Activated CD8-positive, alpha-beta memory T cell treated with anti-CD3 and anti-CD28 coated beads, Interleukin-2, amount 10 ng/mL, durations not matched to agents 7 days and 5 days (primary cell): ENCODE measurements around the gene IGDCC3. TPM values are rescaled to one million over a fixed set of nuclear protein-coding genes. Genes with fewer than 3 reads are reported as not detected.
A peak's percentile ranks its signal among the peaks of the same experiment; 100 is the strongest.
"Not testable (repeated sequence)": the region's sequence is repeated elsewhere in the genome, so short reads cannot be mapped to it uniquely, and the experiment has no call there.

ENCODE experiments used
- ATAC-seq: fragments of 150-1000 bp; cut with Tn5 transposase; one replicate; pipeline ENCODE4 v1.10.0; 2021; ENCODE audit warnings: moderate library complexity
- CTCF ChIA-PET: fragments of 350-600 bp; sonication (Branson Sonifier 250); formaldehyde crosslinking; loops from one replicate; lab custom pipeline; 2021; ENCODE audit warnings: antibody characterized with exemption; lab: Charles Lee
- DNase-seq: peaks from one replicate; pipeline ENCODE4 v3.0.0-alpha.2; 2020
- H3K27ac Mint-ChIP-seq: one replicate; pipeline ENCODE4 v1.8.0; 2021; ENCODE audit warnings: mild to moderate bottlenecking, mixed read lengths
- H3K27me3 Mint-ChIP-seq: one replicate; pipeline ENCODE4 v1.8.0; 2021; ENCODE audit warnings: mixed read lengths
- H3K36me3 Mint-ChIP-seq: one replicate; pipeline ENCODE4 v1.8.0; 2021; ENCODE audit warnings: mild to moderate bottlenecking, mixed read lengths
- H3K4me1 Mint-ChIP-seq: one replicate; pipeline ENCODE4 v1.8.0; 2021; ENCODE audit warnings: mixed read lengths
- H3K4me3 Mint-ChIP-seq: one replicate; pipeline ENCODE4 v1.8.0; 2021; ENCODE audit warnings: mild to moderate bottlenecking, moderate library complexity, mixed read lengths
- H3K9me3 Mint-ChIP-seq: one replicate; pipeline ENCODE4 v1.8.0; 2022; ENCODE audit warnings: low read depth, mixed read lengths
- total RNA-seq, 2 experiments: library from RNA; stranded (reverse); gene quantifications; one replicate each; pipeline ENCODE4 v1.2.3, GENCODE V29; 2021

Gene IGDCC3
- total RNA-seq, 2 experiments from 2014 or later = not detected

- Mint-ChIP-seq H3K36me3 (no peaks in the 10 kb centered on the region), H3K27me3 (peaks cover 33% of the 10 kb centered on the region), H3K4me3 (no peak overlapping the region), H3K9me3 (no peaks in the 10 kb centered on the region), H3K27ac (no peak overlapping the region), H3K4me1 (no peaks in the 10 kb centered on the region)
- DNase-seq = no peak
- CTCF ChIA-PET = interaction anchor here (0.5 to 2.2 kb wide), 9 partner anchors 8 to 349 kb away, joined by 3 to 7 read pairs (median 4); partner anchors contain the start of gene HACD3
- ATAC-seq = peak; percentile 15
Observed at GRCh38 chr15:65401611-65402240, 23.9 kb upstream of the IGDCC3 start.

- CTCF ChIA-PET = interaction anchor here (0.5 to 2.2 kb wide), 17 partner anchors 9 to 348 kb away, joined by 3 to 7 read pairs (median 3); partner anchors contain the start of gene HACD3
- peak; percentile 62 for DNase-seq
- Mint-ChIP-seq H3K9me3 (no peaks in the 10 kb centered on the region), H3K27ac (no peak overlapping the region), H3K27me3 (peaks cover 40% of the 10 kb centered on the region), H3K4me1 (peaks cover 4% of the 10 kb centered on the region), H3K4me3 (no peak overlapping the region), H3K36me3 (no peaks in the 10 kb centered on the region)
- peak; percentile 77 for ATAC-seq
Observed at GRCh38 chr15:65400760-65401610, 23.2 kb upstream of the IGDCC3 start.

- Mint-ChIP-seq H3K27ac (no peak overlapping the region), H3K27me3 (peaks cover 47% of the 10 kb centered on the region), H3K9me3 (no peaks in the 10 kb centered on the region), H3K4me1 (peaks cover 4% of the 10 kb centered on the region), H3K4me3 (no peak overlapping the region), H3K36me3 (no peaks in the 10 kb centered on the region)
- ATAC-seq = no peak
- DNase-seq = no peak
- CTCF ChIA-PET = interaction anchor here (0.6 to 2.2 kb wide), 15 partner anchors 8 to 887 kb away, joined by 3 to 7 read pairs (median 3); no protein-coding TSS in a partner anchor
Observed at GRCh38 chr15:65399997-65400396, 22.2 kb upstream of the IGDCC3 start.

GRCh38 chr15:65399001-65399706 lies 21.4 kb upstream of the IGDCC3 start:
- CTCF ChIA-PET = interaction anchor here (0.6 to 1.3 kb wide), 8 partner anchors 13 to 888 kb away, joined by 3 to 4 read pairs (median 4); no protein-coding TSS in a partner anchor
- Mint-ChIP-seq H3K9me3 (no peaks in the 10 kb centered on the region), H3K27me3 (peaks cover 51% of the 10 kb centered on the region)

GRCh38 chr15:65398486-65398885 lies 20.7 kb upstream of the IGDCC3 start:
- H3K27ac Mint-ChIP-seq, H3K9me3 Mint-ChIP-seq, H3K4me3 Mint-ChIP-seq, H3K36me3 Mint-ChIP-seq, H3K4me1 Mint-ChIP-seq, DNase-seq, ATAC-seq: not testable (repeated sequence)
- H3K27me3 Mint-ChIP-seq = peaks cover 54% of the 10 kb centered on the region
- CTCF ChIA-PET = interaction anchor here (1.2 to 1.3 kb wide), 5 partner anchors 10 to 90 kb away, joined by 3 to 4 read pairs (median 4); no protein-coding TSS in a partner anchor

More at GRCh38 chr15:65399001-65399706, 21.4 kb upstream of the IGDCC3 start:
- no peak for DNase-seq
- no peak for ATAC-seq
- Mint-ChIP-seq H3K4me3 (no peak overlapping the region), H3K36me3 (no peaks in the 10 kb centered on the region), H3K4me1 (peaks cover 4% of the 10 kb centered on the region), H3K27ac (no peak overlapping the region)

GRCh38 chr15:65396965-65397317 lies 19.1 kb upstream of the IGDCC3 start:
- DNase-seq = no peak
- no peak overlapping the region for H3K4me3 Mint-ChIP-seq

GRCh38 chr15:65396283-65396964 lies 18.6 kb upstream of the IGDCC3 start:
- CTCF ChIA-PET = interaction anchor here (1.4 to 1.8 kb wide), 2 partner anchors 11 kb away, joined by 4 to 6 read pairs; no protein-coding TSS in a partner anchor
- peaks cover 60% of the 10 kb centered on the region for H3K27me3 Mint-ChIP-seq
- no peaks in the 10 kb centered on the region for H3K36me3 Mint-ChIP-seq
- ATAC-seq (no peak), DNase-seq (no peak)
- H3K4me1 Mint-ChIP-seq = peaks cover 4% of the 10 kb centered on the region
- H3K27ac Mint-ChIP-seq = no peak overlapping the region
- H3K4me3 Mint-ChIP-seq = no peak overlapping the region
- H3K9me3 Mint-ChIP-seq = no peaks in the 10 kb centered on the region

More at GRCh38 chr15:65396965-65397317, 19.1 kb upstream of the IGDCC3 start:
- H3K9me3 Mint-ChIP-seq = no peaks in the 10 kb centered on the region
- no peak for ATAC-seq
- peaks cover 4% of the 10 kb centered on the region for H3K4me1 Mint-ChIP-seq
- no peaks in the 10 kb centered on the region for H3K36me3 Mint-ChIP-seq
- peaks cover 59% of the 10 kb centered on the region for H3K27me3 Mint-ChIP-seq
- no peak overlapping the region for H3K27ac Mint-ChIP-seq
- CTCF ChIA-PET = interaction anchor here (1.8 kb wide), 1 partner anchor 12 kb away, joined by 6 read pairs; no protein-coding TSS in a partner anchor

GRCh38 chr15:65395567-65396202 lies 17.9 kb upstream of the IGDCC3 start:
- Mint-ChIP-seq H3K4me3 (no peak overlapping the region), H3K27me3 (peaks cover 59% of the 10 kb centered on the region)
- no peak for DNase-seq

GRCh38 chr15:65394936-65395335 lies 17.1 kb upstream of the IGDCC3 start:
- Mint-ChIP-seq H3K4me1 (peaks cover 4% of the 10 kb centered on the region), H3K36me3 (no peaks in the 10 kb centered on the region), H3K9me3 (no peaks in the 10 kb centered on the region), H3K27ac (no peak overlapping the region), H3K4me3 (no peak overlapping the region), H3K27me3 (peaks cover 63% of the 10 kb centered on the region)
- CTCF ChIA-PET = interaction anchor here (1.2 to 1.4 kb wide), 4 partner anchors 10 to 76 kb away, joined by 3 to 5 read pairs (median 4); no protein-coding TSS in a partner anchor
- DNase-seq (no peak), ATAC-seq (no peak)

More at GRCh38 chr15:65395567-65396202, 17.9 kb upstream of the IGDCC3 start:
- CTCF ChIA-PET = interaction anchor here (1.2 to 1.4 kb wide), 3 partner anchors 11 to 77 kb away, joined by 4 to 5 read pairs (median 4); no protein-coding TSS in a partner anchor
- Mint-ChIP-seq H3K9me3 (no peaks in the 10 kb centered on the region), H3K27ac (no peak overlapping the region), H3K4me1 (peaks cover 4% of the 10 kb centered on the region), H3K36me3 (no peaks in the 10 kb centered on the region)
- ATAC-seq = no peak

- no peaks in the 10 kb centered on the region for H3K36me3 Mint-ChIP-seq
- H3K4me3 Mint-ChIP-seq = no peak overlapping the region
- H3K4me1 Mint-ChIP-seq = peaks cover 4% of the 10 kb centered on the region
- DNase-seq (no peak), ATAC-seq (no peak)
- no peaks in the 10 kb centered on the region for H3K9me3 Mint-ChIP-seq
- H3K27ac Mint-ChIP-seq = no peak overlapping the region
- peaks cover 61% of the 10 kb centered on the region for H3K27me3 Mint-ChIP-seq
- CTCF ChIA-PET = interaction anchor here (1.2 to 1.6 kb wide), 4 partner anchors 9 to 75 kb away, joined by 3 to 9 read pairs (median 4); no protein-coding TSS in a partner anchor
Observed at GRCh38 chr15:65394280-65394789, 16.5 kb upstream of the IGDCC3 start.

- peaks cover 55% of the 10 kb centered on the region for H3K27me3 Mint-ChIP-seq
- DNase-seq (no peak), ATAC-seq (no peak)
- CTCF ChIA-PET = interaction anchor here (1.2 to 1.6 kb wide), 2 partner anchors 8 to 10 kb away, joined by 3 to 9 read pairs; no protein-coding TSS in a partner anchor
- H3K9me3 Mint-ChIP-seq = no peaks in the 10 kb centered on the region
- H3K4me3 Mint-ChIP-seq = no peak overlapping the region
- peaks cover 4% of the 10 kb centered on the region for H3K4me1 Mint-ChIP-seq
- no peaks in the 10 kb centered on the region for H3K36me3 Mint-ChIP-seq
- no peak overlapping the region for H3K27ac Mint-ChIP-seq
Observed at GRCh38 chr15:65393557-65393956, 15.8 kb upstream of the IGDCC3 start.
